HEK293 (cell line): Measurements from ENCODE around the gene MCFD2.

ENCODE experiments used
- CTCF ChIA-PET: fragments of 350-600 bp; formaldehyde crosslinking; extraction: SDS; loops from one replicate; lab custom pipeline; 2021; ENCODE audit warnings: antibody characterized with exemption; lab: Yijun Ruan, JAX
- POLR2A ChIA-PET: fragments of 300-600 bp; formaldehyde crosslinking; extraction: SDS; loops from one replicate; lab custom pipeline; 2020; ENCODE audit warnings: antibody characterized with exemption, inconsistent platforms; lab: Yijun Ruan, JAX
- H3K27ac ChIP-seq: fragments of 200-500 bp; sonication (Bioruptor generic); 2 replicates; pipeline ENCODE4 v1.5.1; 2014; ENCODE audit warnings: low read depth, low read length, control low read depth, inconsistent platforms; ENCODE audit errors: extremely low read depth
- H3K36me3 ChIP-seq, 2 experiments: fragments of 200-500 bp in 1 of 2; sonication (Bioruptor generic) in 1 of 2; 1 replicate in 1 of 2; 2 replicates in 1 of 2; pipeline ENCODE4 v1.5.1; 2014 to 2017; ENCODE audit warnings: inconsistent platforms in 2 of 2, low read length in 2 of 2; ENCODE audit not compliant: control insufficient read depth in 2 of 2, insufficient read depth in 1 of 2
- H3K4me1 ChIP-seq: fragments of 200-500 bp; sonication (Bioruptor generic); 2 replicates; pipeline ENCODE4 v1.5.1; 2014; ENCODE audit warnings: mild to moderate bottlenecking, low read length, inconsistent platforms; ENCODE audit not compliant: control insufficient read depth, insufficient read depth
- H3K4me3 ChIP-seq: 2 replicates; pipeline ENCODE4 v1.5.1; 2011; ENCODE audit warnings: low read depth, mild to moderate bottlenecking, control low read depth, low read length, moderate library complexity
- H3K9me3 ChIP-seq: fragments of 200-500 bp; sonication (Bioruptor generic); 2 replicates; pipeline ENCODE4 v1.5.1; 2014; ENCODE audit warnings: low read depth, low read length, inconsistent platforms; ENCODE audit not compliant: control insufficient read depth, insufficient read depth
- GLI4 ChIP-seq: fragments of 450-650 bp; formaldehyde crosslinking; IDR thresholded peaks from 2 replicates; pipeline ENCODE4 v1.5.1; 2016; ENCODE audit warnings: missing biosample characterization, missing genetic modification characterization
- KLF1 ChIP-seq: fragments of 450-650 bp; formaldehyde crosslinking; IDR thresholded peaks from 2 replicates; pipeline ENCODE4 v1.5.1; 2016; ENCODE audit warnings: missing biosample characterization, missing genetic modification characterization
- MEIS1 ChIP-seq: sonication (generic); formaldehyde crosslinking; IDR thresholded peaks from 2 replicates; pipeline ENCODE4 v1.8.1; 2022; ENCODE audit warnings: missing genetic modification reagents, mild to moderate bottlenecking, borderline replicate concordance
- OVOL3 ChIP-seq: fragments of 450-650 bp; formaldehyde crosslinking; IDR thresholded peaks from 2 replicates; pipeline ENCODE4 v1.5.1; 2016; ENCODE audit warnings: missing biosample characterization, missing genetic modification characterization
- REPIN1 ChIP-seq: fragments of 450-650 bp; formaldehyde crosslinking; IDR thresholded peaks from 2 replicates; pipeline ENCODE4 v1.5.1; 2017; ENCODE audit warnings: missing biosample characterization, missing genetic modification characterization, low read depth
- YY2 ChIP-seq: fragments of 450-650 bp; formaldehyde crosslinking; IDR thresholded peaks from 2 replicates; pipeline ENCODE4 v1.5.1; 2016; ENCODE audit warnings: missing biosample characterization, missing genetic modification characterization
- ZBTB21 ChIP-seq: fragments of 450-650 bp; formaldehyde crosslinking; IDR thresholded peaks from 2 replicates; pipeline ENCODE4 v1.5.1; 2017; ENCODE audit warnings: missing biosample characterization, missing genetic modification characterization
- ZNF10 ChIP-seq: fragments of 450-650 bp; formaldehyde crosslinking; IDR thresholded peaks from 2 replicates; pipeline ENCODE4 v1.5.1; 2017; ENCODE audit warnings: missing biosample characterization, missing genetic modification characterization
- ZNF157 ChIP-seq: fragments of 450-650 bp; formaldehyde crosslinking; IDR thresholded peaks from 2 replicates; pipeline ENCODE4 v1.5.1; 2016; ENCODE audit warnings: missing biosample characterization, missing genetic modification characterization
- ZNF174 ChIP-seq: fragments of 450-650 bp; formaldehyde crosslinking; IDR thresholded peaks from 2 replicates; pipeline ENCODE4 v1.5.0; 2017; ENCODE audit warnings: missing biosample characterization, mild to moderate bottlenecking, missing genetic modification characterization
- ZNF221 ChIP-seq: fragments of 450-650 bp; formaldehyde crosslinking; IDR thresholded peaks from 2 replicates; pipeline ENCODE4 v1.5.1; 2017; ENCODE audit warnings: missing biosample characterization, missing genetic modification characterization, borderline replicate concordance
- ZNF223 ChIP-seq: fragments of 450-650 bp; formaldehyde crosslinking; IDR thresholded peaks from 2 replicates; pipeline ENCODE4 v1.5.1; 2016; ENCODE audit warnings: missing biosample characterization, missing genetic modification characterization
- ZNF571 ChIP-seq: fragments of 450-650 bp; formaldehyde crosslinking; IDR thresholded peaks from 2 replicates; pipeline ENCODE4 v1.5.0; 2017; ENCODE audit warnings: missing biosample characterization, missing genetic modification characterization
- ZNF585B ChIP-seq: fragments of 450-650 bp; formaldehyde crosslinking; IDR thresholded peaks from 2 replicates; pipeline ENCODE4 v1.5.1; 2016; ENCODE audit warnings: missing biosample characterization, missing genetic modification characterization
- ZNF600 ChIP-seq: fragments of 450-650 bp; formaldehyde crosslinking; IDR thresholded peaks from 2 replicates; pipeline ENCODE4 v1.5.1; 2016; ENCODE audit warnings: missing biosample characterization, missing genetic modification characterization
- ZNF654 ChIP-seq: fragments of 450-650 bp; formaldehyde crosslinking; IDR thresholded peaks from 2 replicates; pipeline ENCODE4 v1.5.1; 2016; ENCODE audit warnings: low read depth, missing biosample characterization, missing genetic modification characterization
- TF ChIP-seq, protein P1 (sequence below): fragments of 450-650 bp; formaldehyde crosslinking; IDR thresholded peaks from 2 replicates; pipeline ENCODE4 v1.5.1; 2017; ENCODE audit warnings: missing biosample characterization, missing genetic modification characterization
- TF ChIP-seq, protein P2 (sequence below): fragments of 450-650 bp; formaldehyde crosslinking; IDR thresholded peaks from 2 replicates; pipeline ENCODE4 v1.5.1; 2016; ENCODE audit warnings: missing biosample characterization, missing genetic modification characterization
- TF ChIP-seq, protein P3 (sequence below): fragments of 450-650 bp; formaldehyde crosslinking; IDR thresholded peaks from 2 replicates; pipeline ENCODE4 v1.5.1; 2017; ENCODE audit warnings: missing biosample characterization, mild to moderate bottlenecking, missing genetic modification characterization, moderate library complexity
- TF ChIP-seq, protein P4 (sequence below): fragments of 450-650 bp; formaldehyde crosslinking; conservative IDR thresholded peaks from 2 replicates; pipeline ENCODE4 v1.5.1; 2016; ENCODE audit warnings: low read depth, missing biosample characterization, missing genetic modification characterization
- TF ChIP-seq, protein P5 (sequence below): fragments of 450-650 bp; formaldehyde crosslinking; IDR thresholded peaks from 2 replicates; pipeline ENCODE4 v1.5.1; 2016; ENCODE audit warnings: missing biosample characterization, missing genetic modification characterization, low read depth

MCFD2 gene

DNA sequence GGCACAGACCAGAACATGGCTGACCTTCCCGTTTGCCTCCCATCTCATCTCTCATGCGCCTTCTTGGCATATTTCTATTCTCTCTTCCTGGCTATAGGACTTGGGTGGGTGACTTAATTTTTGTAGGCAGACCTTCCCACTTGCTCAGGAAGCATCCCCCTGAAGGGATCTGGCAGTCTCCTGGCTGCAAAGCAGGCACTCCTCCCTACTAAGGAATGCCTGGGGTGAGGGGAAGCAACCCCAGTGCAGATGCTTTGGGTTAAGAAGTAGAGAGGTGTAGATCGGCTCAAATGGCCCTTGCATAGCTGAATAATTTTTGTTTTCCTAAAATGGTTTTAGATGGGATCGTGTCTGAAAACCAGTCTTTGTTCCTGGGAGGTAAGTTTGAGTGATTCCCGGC lies 17.6 kb downstream of the MCFD2 start (continued):
- no peak for TF ChIP-seq ZNF10 (tag by site-specific recombination)
- no peak for TF ChIP-seq ZNF157 (tag by site-specific recombination)
- TF ChIP-seq, protein P1, sequence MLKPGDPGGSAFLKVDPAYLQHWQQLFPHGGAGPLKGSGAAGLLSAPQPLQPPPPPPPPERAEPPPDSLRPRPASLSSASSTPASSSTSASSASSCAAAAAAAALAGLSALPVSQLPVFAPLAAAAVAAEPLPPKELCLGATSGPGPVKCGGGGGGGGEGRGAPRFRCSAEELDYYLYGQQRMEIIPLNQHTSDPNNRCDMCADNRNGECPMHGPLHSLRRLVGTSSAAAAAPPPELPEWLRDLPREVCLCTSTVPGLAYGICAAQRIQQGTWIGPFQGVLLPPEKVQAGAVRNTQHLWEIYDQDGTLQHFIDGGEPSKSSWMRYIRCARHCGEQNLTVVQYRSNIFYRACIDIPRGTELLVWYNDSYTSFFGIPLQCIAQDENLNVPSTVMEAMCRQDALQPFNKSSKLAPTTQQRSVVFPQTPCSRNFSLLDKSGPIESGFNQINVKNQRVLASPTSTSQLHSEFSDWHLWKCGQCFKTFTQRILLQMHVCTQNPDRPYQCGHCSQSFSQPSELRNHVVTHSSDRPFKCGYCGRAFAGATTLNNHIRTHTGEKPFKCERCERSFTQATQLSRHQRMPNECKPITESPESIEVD, result no peak
- TF ChIP-seq, all 188 proteins: peak for 0

DNA sequence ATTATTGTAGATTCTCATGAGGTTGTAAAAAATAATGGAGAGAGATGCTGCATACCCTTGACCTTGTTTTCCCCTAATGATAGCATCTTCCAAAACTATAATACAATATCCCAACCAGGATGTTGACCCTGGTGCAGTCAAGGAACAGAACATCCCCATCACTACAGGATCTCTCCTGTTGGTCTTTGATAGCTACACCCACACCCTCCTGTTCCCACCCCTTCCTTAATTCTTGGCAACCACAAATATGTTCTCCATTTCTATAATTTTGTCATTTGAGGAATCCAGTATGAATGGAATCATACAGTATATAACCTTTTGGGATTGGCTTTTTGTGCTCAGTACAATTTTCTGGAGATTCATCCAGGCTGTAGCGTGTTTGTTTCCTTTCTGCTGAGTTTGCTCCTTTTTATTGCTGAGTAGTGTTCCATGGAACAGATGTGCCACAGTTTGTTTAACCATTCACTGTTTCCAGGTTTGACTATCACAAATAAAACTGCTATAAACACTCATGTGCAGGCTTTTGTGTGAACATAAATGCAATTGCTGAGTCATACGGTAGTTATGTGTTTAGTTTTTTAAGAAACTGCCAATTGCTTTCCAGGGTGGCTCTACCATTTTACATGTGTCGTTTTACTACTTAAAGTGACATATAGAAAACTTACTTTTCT lies 22.2 kb downstream of the MCFD2 start:
- Histone ChIP-seq H3K9me3 (no peaks in the 10 kb centered on the region), H3K36me3 (no peaks in the 10 kb centered on the region), H3K4me1 (no peaks in the 10 kb centered on the region), H3K4me3 (no peak overlapping the region), H3K27ac (no peak overlapping the region)
- CTCF ChIA-PET, result no interaction called here
- no peak for TF ChIP-seq ZNF571 (tag by site-specific recombination)
- POLR2A ChIA-PET, result no interaction called here

DNA sequence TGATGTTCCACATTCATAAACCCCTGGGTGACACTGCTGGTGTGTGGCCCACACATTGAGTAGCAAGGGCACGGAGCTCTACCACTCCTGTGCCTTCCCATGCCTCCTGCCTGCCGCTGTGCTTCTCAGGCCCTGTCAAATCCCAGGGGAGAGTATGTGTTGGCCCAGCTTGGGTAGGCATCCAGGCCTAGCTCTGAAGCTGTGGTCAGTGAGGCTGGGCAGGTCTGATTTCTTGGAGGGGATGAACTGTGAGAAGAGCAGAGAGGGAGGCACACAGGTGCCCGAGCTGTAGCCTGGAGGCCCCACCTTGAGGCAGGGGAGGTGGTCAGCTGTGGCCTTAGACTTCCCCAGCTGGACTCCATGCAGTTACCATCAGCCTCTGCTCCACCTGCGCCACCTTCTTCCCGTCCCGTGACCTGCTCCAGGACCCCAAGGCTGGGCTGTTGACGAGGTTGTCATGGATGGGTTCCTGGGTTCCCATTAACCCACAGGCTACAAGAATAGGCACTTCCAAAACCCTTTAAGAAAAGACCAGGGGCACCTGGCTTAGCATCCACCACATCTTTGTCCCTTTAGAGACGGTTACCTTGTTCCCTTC lies 23.6 kb downstream of the MCFD2 start:
- Histone ChIP-seq H3K4me3 (no peak overlapping the region), H3K27ac (no peak overlapping the region)
- POLR2A ChIA-PET, result no interaction called here
- TF ChIP-seq GLI4 (tag by site-specific recombination) (no peak), ZNF223 (tag by site-specific recombination) (no peak), OVOL3 (tag by site-specific recombination) (no peak), REPIN1 (no peak), YY2 (no peak), KLF1 (tag by site-specific recombination) (no peak), ZBTB21 (no peak), ZNF174 (tag by site-specific recombination) (no peak), MEIS1 (no peak), ZNF221 (tag by site-specific recombination) (no peak), ZNF585B (no peak), ZNF654 (tag by site-specific recombination) (no peak), ZNF600 (tag by site-specific recombination) (no peak)
- TF ChIP-seq, protein P1, result no peak
- TF ChIP-seq, protein P2, sequence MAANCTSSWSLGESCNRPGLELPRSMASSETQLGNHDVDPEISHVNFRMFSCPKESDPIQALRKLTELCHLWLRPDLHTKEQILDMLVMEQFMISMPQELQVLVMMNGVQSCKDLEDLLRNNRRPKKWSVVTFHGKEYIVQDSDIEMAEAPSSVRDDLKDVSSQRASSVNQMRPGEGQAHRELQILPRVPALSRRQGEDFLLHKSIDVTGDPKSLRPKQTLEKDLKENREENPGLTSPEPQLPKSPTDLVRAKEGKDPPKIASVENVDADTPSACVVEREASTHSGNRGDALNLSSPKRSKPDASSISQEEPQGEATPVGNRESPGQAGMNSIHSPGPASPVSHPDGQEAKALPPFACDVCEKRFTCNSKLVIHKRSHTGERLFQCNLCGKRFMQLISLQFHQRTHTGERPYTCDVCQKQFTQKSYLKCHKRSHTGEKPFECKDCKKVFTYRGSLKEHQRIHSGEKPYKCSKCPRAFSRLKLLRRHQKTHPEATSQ (tag by site-specific recombination), result no peak
- TF ChIP-seq, protein P3, sequence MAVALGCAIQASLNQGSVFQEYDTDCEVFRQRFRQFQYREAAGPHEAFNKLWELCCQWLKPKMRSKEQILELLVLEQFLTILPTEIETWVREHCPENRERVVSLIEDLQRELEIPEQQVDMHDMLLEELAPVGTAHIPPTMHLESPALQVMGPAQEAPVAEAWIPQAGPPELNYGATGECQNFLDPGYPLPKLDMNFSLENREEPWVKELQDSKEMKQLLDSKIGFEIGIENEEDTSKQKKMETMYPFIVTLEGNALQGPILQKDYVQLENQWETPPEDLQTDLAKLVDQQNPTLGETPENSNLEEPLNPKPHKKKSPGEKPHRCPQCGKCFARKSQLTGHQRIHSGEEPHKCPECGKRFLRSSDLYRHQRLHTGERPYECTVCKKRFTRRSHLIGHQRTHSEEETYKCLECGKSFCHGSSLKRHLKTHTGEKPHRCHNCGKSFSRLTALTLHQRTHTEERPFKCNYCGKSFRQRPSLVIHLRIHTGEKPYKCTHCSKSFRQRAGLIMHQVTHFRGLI (tag by site-specific recombination), result no peak
- TF ChIP-seq, protein P4, sequence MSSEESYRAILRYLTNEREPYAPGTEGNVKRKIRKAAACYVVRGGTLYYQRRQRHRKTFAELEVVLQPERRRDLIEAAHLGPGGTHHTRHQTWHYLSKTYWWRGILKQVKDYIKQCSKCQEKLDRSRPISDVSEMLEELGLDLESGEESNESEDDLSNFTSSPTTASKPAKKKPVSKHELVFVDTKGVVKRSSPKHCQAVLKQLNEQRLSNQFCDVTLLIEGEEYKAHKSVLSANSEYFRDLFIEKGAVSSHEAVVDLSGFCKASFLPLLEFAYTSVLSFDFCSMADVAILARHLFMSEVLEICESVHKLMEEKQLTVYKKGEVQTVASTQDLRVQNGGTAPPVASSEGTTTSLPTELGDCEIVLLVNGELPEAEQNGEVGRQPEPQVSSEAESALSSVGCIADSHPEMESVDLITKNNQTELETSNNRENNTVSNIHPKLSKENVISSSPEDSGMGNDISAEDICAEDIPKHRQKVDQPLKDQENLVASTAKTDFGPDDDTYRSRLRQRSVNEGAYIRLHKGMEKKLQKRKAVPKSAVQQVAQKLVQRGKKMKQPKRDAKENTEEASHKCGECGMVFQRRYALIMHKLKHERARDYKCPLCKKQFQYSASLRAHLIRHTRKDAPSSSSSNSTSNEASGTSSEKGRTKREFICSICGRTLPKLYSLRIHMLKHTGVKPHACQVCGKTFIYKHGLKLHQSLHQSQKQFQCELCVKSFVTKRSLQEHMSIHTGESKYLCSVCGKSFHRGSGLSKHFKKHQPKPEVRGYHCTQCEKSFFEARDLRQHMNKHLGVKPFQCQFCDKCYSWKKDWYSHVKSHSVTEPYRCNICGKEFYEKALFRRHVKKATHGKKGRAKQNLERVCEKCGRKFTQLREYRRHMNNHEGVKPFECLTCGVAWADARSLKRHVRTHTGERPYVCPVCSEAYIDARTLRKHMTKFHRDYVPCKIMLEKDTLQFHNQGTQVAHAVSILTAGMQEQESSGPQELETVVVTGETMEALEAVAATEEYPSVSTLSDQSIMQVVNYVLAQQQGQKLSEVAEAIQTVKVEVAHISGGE, result no peak
- TF ChIP-seq, protein P5, sequence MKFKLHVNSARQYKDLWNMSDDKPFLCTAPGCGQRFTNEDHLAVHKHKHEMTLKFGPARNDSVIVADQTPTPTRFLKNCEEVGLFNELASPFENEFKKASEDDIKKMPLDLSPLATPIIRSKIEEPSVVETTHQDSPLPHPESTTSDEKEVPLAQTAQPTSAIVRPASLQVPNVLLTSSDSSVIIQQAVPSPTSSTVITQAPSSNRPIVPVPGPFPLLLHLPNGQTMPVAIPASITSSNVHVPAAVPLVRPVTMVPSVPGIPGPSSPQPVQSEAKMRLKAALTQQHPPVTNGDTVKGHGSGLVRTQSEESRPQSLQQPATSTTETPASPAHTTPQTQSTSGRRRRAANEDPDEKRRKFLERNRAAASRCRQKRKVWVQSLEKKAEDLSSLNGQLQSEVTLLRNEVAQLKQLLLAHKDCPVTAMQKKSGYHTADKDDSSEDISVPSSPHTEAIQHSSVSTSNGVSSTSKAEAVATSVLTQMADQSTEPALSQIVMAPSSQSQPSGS, result no peak

More for the DNA sequence above, 23.6 kb downstream of the MCFD2 start:
- H3K36me3 ChIP-seq, result no peaks in the 10 kb centered on the region
- CTCF ChIA-PET, result interaction anchor here (0.7 kb wide), 1 partner anchor 37 kb away, joined by 7 read pairs; no protein-coding TSS in a partner anchor
- H3K4me1 ChIP-seq, result no peaks in the 10 kb centered on the region
- H3K9me3 ChIP-seq, result no peaks in the 10 kb centered on the region
